Cardiac muscle cell (in vitro differentiated cells and primary cell): ENCODE measurements around the gene KLK14. TPM values are rescaled to one million over a fixed set of nuclear protein-coding genes. Genes with fewer than 3 reads are reported as not detected.

Experiments
- DNase-seq, 2 donors: peaks; one replicate each; pipeline versions ENCODE4 v3.0.0 to v3.0.0-alpha.2; 2010 to 2017; ENCODE audit warnings: low read depth in 1 of 2, low spot score in 1 of 2
- H3K27ac ChIP-seq: fragments of 200-600 bp; sonication (generic); 2 replicates; pipeline ENCODE4 v1.5.1; 2016
- H3K27me3 ChIP-seq: fragments of 200-600 bp; sonication (generic); 2 replicates; pipeline ENCODE4 v1.6.0; 2016; ENCODE audit warnings: control low read depth
- H3K36me3 ChIP-seq: fragments of 200-600 bp; sonication (generic); 2 replicates; pipeline ENCODE4 v1.5.1; 2016; ENCODE audit warnings: control low read depth
- H3K4me1 ChIP-seq: fragments of 200-600 bp; sonication (generic); 2 replicates; pipeline ENCODE4 v1.8.1; 2017; ENCODE audit warnings: low read depth, mild to moderate bottlenecking, mixed run types
- H3K4me3 ChIP-seq: fragments of 200-600 bp; sonication (generic); 2 replicates; pipeline ENCODE4 v1.5.1; 2016; ENCODE audit warnings: mild to moderate bottlenecking
- H3K9me3 ChIP-seq: fragments of 200-600 bp; sonication (generic); 2 replicates; pipeline ENCODE4 v1.5.1; 2017; ENCODE audit warnings: low read depth, mild to moderate bottlenecking, control low read depth
- CTCF ChIP-seq: IDR thresholded peaks from 2 replicates; pipeline ENCODE4 v1.5.1; 2012; ENCODE audit warnings: low read depth, mild to moderate bottlenecking, low read length
- polyA plus RNA-seq: library from polyadenylated mRNA; unstranded; fragments of >200 nt; fragmentation: Nextera tagmentation; extraction: Ambion mirVana; gene quantifications from 2 replicates; pipeline ENCODE4 v1.2.1, GENCODE V29; 2016
- total RNA-seq: library from RNA; depleted of rRNA; stranded (reverse); fragments of >200 nt; gene quantifications from 2 replicates; pipeline ENCODE4 v1.2.3, GENCODE V29; 2016

The KLK14 gene
- total and polyA plus RNA-seq, 2 experiments from 2014 or later = 0.24 TPM; not detected in 1

DNA sequence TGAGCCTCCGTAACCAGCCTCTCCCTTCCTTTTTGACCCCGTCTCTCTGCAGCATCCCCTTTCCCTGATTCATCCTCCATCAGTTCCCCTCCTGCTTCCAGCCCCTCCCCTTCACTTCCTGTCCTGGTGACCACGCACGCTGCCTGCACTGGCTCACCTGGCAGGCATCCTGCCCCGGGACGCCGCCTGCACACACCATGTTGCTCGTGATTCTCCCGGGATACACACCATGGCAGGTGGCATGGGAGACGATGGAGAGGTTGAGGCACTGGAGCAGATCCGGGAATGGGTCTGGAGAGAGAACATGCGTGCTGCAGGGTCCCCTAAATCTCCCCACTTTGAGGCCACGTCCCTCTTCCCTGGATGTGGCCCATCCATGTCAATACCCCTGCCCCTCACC, 52.1 kb downstream of the KLK14 start:
- TF ChIP-seq CTCF = no peak
- DNase-seq = no peak
- Histone ChIP-seq H3K27ac (no peak overlapping the region), H3K4me3 (no peak overlapping the region), H3K9me3 (no peaks in the 10 kb centered on the region), H3K36me3 (no peaks in the 10 kb centered on the region), H3K4me1 (no peaks in the 10 kb centered on the region), H3K27me3 (peaks cover 4% of the 10 kb centered on the region)

- no peak overlapping the region for H3K4me3 ChIP-seq
- no peaks in the 10 kb centered on the region for H3K9me3 ChIP-seq
- DNase-seq = no peak
- no peak for TF ChIP-seq CTCF
- no peak overlapping the region for H3K27ac ChIP-seq
- no peaks in the 10 kb centered on the region for H3K4me1 ChIP-seq
- no peaks in the 10 kb centered on the region for H3K36me3 ChIP-seq
- peaks cover 3% of the 10 kb centered on the region for H3K27me3 ChIP-seq
Observed at GRCh38 chr19:51029718-51030117, 53.0 kb downstream of the KLK14 start.

Other genes starting within 250 kb of the KLK14 start
- gene KLK15, start 249.3 kb downstream of the KLK14 start, total RNA-seq = not detected in 2 replicates
- not detected in 2 replicates for gene KLK15, start 249.3 kb downstream of the KLK14 start, polyA plus RNA-seq
- not detected in 2 replicates for gene KLK3, start 228.0 kb downstream of the KLK14 start, total RNA-seq
- 1.00 TPM in 1 of 2 replicates, not detected in the other for gene KLK3, start 228.0 kb downstream of the KLK14 start, polyA plus RNA-seq
- not detected in 2 replicates for gene KLK2, start 209.4 kb downstream of the KLK14 start, total RNA-seq
- gene KLK2, start 209.4 kb downstream of the KLK14 start, polyA plus RNA-seq = not detected in 2 replicates
- not detected in 2 replicates for gene KLK4, start 171.5 kb downstream of the KLK14 start, total RNA-seq
- gene KLK4, start 171.5 kb downstream of the KLK14 start, polyA plus RNA-seq = not detected in 2 replicates
- gene KLK5, start 129.8 kb downstream of the KLK14 start, total RNA-seq = not detected in 2 replicates
- gene KLK5, start 129.8 kb downstream of the KLK14 start, polyA plus RNA-seq = not detected in 2 replicates
- gene KLK6, start 113.3 kb downstream of the KLK14 start, total RNA-seq = 0.30 and 0.99 TPM in 2 replicates
- 0.67 and 2.5 TPM in 2 replicates for gene KLK6, start 113.3 kb downstream of the KLK14 start, polyA plus RNA-seq
- not detected in 2 replicates for gene KLK7, start 99.0 kb downstream of the KLK14 start, total RNA-seq
- 0.43 TPM in 1 of 2 replicates, not detected in the other for gene KLK7, start 99.0 kb downstream of the KLK14 start, polyA plus RNA-seq
- not detected in 2 replicates for gene KLK8, start 81.3 kb downstream of the KLK14 start, total RNA-seq
- gene KLK8, start 81.3 kb downstream of the KLK14 start, polyA plus RNA-seq = not detected in 2 replicates
- gene KLK10, start 63.2 kb downstream of the KLK14 start, total RNA-seq = 0.07 and 0.66 TPM in 2 replicates
- not detected in 2 replicates for gene KLK10, start 63.2 kb downstream of the KLK14 start, polyA plus RNA-seq
- gene KLK11, start 56.3 kb downstream of the KLK14 start, total RNA-seq = not detected in 2 replicates
- gene KLK11, start 56.3 kb downstream of the KLK14 start, polyA plus RNA-seq = not detected in 2 replicates
- gene KLK12, start 47.9 kb downstream of the KLK14 start, total RNA-seq = not detected in 2 replicates
- not detected in 2 replicates for gene KLK12, start 47.9 kb downstream of the KLK14 start, polyA plus RNA-seq
- 0.45 TPM in 1 of 2 replicates, not detected in the other for gene KLK13, start 17.8 kb downstream of the KLK14 start, total RNA-seq
- not detected in 2 replicates for gene KLK13, start 17.8 kb downstream of the KLK14 start, polyA plus RNA-seq
- gene CTU1, start 25.5 kb upstream of the KLK14 start, total RNA-seq = 13.5 and 13.8 TPM in 2 replicates
- gene CTU1, start 25.5 kb upstream of the KLK14 start, polyA plus RNA-seq = 9.4 and 15.6 TPM in 2 replicates
- gene SIGLEC9, start 42.0 kb upstream of the KLK14 start, total RNA-seq = not detected in 2 replicates
- not detected in 2 replicates for gene SIGLEC9, start 42.0 kb upstream of the KLK14 start, polyA plus RNA-seq
- not detected in 2 replicates for gene SIGLEC7, start 59.4 kb upstream of the KLK14 start, total RNA-seq
- gene SIGLEC7, start 59.4 kb upstream of the KLK14 start, polyA plus RNA-seq = not detected in 2 replicates
- gene CD33, start 142.2 kb upstream of the KLK14 start, total RNA-seq = not detected in 2 replicates
- gene CD33, start 142.2 kb upstream of the KLK14 start, polyA plus RNA-seq = not detected in 2 replicates
- not detected in 2 replicates for gene SIGLECL1, start 168.2 kb upstream of the KLK14 start, total RNA-seq
- gene SIGLECL1, start 168.2 kb upstream of the KLK14 start, polyA plus RNA-seq = not detected in 2 replicates
- 9.7 and 12.6 TPM in 2 replicates for gene IGLON5, start 228.8 kb upstream of the KLK14 start, total RNA-seq
- 1.5 and 3.3 TPM in 2 replicates for gene IGLON5, start 228.8 kb upstream of the KLK14 start, polyA plus RNA-seq